GM18499 (cell line): ENCODE data around the gene ADM5.

Experiments
- ATAC-seq: cut with Tn5 transposase; IDR thresholded peaks from one replicate; pipeline ENCODE4 v1.9.1; 2021; ENCODE audit warnings: moderate number of reproducible peaks; ENCODE audit not compliant: insufficient read depth, unreplicated experiment

ADM5 gene

DNA sequence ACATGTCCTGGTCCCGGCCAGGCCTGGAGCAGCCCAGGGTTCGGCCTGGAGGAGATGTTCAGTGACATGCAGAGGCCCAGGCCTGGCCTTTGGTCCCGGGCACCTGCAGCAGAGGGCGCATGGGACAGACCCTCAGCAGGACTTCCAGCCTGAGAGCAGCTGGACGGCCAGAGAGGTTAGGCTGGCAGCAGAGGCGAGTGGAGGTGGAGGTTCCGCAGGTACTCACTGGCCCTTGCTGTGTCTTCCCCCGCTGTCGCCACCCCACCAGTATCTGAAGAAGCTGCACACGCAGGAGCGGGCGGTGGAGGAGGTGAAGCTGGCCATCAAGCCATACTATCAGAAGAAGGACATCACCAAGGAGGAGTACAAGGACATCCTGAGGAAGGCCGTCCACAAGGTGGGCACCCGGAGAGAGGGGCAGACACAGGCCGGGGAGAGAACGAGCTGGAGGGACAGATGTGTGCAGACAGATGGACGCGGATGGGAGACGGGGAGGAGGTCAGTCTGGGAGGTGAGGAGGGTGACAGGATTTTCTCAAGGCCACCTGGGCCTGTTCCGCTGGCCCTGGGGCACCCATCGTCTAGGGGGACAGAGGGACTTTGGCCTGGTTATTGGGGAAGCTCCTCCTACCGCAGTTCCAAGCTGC lies 31.8 kb upstream of the ADM5 start:
- no peak for ATAC-seq

DNA sequence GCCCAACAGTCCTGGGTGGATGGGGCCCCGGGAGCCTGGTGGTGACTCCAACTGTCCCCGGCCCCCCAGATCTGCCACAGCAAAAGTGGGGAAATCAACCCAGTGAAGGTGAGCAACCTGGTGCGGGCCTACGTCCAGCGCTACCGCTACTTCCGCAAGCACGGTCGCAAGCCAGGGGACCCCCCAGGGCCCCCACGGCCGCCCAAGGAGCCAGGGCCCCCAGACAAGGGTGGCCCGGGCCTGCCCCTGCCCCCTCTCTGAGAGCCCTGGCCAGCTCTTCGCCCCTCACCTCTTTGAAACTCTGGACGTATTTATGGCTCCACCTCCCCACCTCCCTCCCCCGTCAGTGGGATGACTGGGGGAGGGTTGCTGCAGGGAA lies 31.3 kb upstream of the ADM5 start:
- ATAC-seq = no peak

GRCh38 chr19:49658566-49659442 lies 30.6 kb upstream of the ADM5 start:
- ATAC-seq = no peak

DNA sequence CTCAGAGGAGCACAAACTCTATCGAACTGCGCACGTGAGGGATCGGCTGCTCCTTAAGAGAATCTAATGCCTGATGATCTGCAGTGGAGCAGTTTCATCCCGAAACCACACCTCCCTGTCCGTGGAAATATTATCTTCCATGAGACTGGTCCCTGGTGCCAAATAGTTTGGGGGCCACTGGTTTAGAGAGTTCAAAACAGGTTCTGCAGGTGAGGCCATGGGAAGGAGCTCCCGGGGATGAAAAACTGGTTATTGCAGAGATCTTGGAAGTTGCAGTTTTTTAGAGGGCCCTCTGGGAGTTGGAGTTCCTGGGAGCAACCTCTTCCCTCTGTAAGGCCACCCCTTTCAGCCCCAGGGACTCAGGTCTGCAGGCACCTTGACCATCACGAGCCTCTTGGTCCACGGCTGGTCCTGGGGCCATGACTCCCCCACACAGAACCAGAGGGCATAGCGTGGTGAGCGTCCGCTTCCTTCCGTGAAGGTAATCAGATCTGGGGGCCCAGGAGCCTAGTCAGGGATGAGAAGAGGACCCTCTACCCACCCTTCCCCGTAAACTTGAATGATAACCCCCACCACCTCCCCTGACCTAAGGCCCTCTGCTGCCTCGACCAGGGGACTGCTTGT lies 28.9 kb upstream of the ADM5 start:
- no peak for ATAC-seq

DNA sequence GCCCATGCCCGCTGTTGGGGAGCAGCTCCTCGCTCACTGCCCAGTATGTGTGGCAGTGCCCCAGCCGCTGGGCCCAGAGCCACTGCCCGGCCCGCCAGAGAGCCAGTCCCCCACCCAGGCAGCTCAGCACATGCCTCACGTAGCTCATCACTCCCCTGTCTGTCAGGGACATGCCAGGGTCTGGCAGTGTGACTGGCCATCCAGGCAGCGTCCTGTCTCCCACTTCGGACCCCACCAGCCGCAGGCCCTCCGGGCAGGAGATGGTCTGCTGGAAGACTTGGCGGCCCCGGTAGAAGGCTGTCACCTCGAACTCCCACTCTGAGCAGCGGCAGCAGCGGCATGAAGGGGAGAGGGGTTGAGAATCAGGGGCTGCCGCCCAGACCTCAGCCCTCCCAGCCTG lies 27.4 kb upstream of the ADM5 start:
- no peak for ATAC-seq

DNA sequence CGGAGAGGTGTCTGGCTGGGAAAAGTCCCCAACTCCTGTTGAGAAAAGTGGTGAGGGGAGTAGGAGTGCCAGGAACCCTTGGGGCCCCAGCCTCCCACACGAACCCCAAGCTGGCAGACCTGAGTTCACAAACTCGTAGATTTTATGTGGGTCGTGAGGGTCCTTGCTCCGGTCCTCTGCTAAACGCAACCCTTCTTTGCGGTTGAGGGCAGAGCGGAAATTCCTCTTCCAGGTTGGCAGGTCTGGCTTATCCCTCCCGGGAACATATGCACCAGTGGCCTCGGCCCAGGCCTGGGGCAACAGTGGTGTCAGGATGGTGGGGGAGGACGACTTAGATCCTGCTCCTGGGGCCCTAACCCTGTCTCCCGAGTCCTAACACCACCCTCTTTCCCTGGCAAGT lies 26.2 kb upstream of the ADM5 start:
- ATAC-seq = no peak

DNA sequence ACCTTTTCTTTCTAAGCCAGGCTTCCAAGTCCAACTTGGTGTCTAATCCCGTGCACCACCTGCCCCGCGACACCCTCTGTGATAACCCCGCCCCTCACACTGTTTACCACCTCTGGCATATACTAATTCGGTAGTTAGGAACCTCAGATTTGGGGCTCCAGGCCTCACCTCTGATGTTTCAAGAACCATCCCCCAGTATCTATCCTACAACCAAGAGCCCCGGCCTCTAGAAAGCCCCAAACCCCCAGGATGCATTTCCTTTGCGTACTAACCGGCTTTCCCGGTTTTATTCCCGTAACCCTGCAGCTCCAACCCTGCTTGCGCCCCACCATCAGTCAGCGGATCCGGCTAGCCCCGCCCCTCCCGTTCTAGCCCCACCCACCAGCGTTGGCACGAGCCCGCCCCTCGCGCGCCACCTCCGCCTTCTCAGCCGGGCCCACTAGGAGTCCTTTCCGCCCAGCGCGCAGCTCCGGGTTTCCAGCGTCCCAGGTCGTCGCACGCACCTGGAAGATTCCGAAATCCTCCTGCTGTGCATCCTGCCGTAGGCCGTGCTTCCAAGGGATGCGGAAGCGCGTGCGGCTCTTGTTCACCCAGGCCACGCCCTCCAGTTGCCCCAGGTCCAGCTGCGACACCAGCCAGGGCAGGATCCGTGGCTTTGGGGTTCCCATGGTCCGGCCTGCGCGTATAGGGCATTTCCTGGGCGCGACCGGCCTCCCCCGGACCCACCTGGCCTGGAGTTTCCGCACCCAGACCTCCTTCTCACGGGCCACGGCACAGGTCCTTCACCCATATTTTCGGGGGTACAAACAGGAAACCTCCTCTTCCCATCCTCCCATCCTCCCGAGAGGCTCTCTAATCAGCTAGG lies 25.0 kb upstream of the ADM5 start:
- no peak for ATAC-seq

DNA sequence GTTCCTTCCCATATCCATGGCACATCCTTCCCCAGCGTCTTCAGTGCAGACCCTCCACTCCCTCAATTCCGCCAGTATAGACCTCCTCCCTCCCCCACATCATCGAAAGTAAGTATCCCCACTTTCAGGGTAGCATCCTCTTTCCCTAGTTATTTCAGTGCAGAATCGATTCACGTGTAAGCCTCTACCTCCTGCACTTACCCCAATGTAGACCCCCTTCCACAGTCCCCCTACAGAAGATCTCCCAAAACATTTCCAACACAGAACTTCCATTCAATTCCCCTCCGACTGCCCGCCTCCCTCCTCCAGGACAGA lies 24.4 kb upstream of the ADM5 start:
- ATAC-seq = no peak

- peak; percentile 76 for ATAC-seq
These were observed 23.9 kb upstream of the ADM5 start, which contains the start of the genes BCL2L12 and IRF3 for GRCh38 chr19:49665351-49666119. Gene BCL2L12 (plus strand): TSS chr19:49665933. CDS start chr19:49666693, 760 bp downstream. Gene IRF3 (minus strand): TSS chr19:49665857. CDS start chr19:49664838, 1,019 bp downstream.

DNA sequence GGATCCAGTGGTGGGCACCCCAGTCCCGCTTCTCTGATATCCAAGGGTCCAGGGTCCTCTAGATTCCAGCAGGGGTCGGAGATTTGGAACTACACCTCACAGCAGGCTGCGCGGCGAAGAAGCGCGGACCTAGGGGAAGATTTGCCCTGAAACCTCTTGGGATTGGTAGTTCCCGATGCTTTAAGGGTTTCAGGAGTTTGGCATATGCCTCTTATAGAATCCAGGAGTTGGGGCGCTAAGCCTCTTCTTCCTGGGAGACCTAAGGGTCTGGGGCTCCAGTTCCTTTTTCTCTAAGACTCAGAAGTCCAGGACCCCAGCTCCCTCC lies 23.3 kb upstream of the ADM5 start:
- no peak for ATAC-seq

DNA sequence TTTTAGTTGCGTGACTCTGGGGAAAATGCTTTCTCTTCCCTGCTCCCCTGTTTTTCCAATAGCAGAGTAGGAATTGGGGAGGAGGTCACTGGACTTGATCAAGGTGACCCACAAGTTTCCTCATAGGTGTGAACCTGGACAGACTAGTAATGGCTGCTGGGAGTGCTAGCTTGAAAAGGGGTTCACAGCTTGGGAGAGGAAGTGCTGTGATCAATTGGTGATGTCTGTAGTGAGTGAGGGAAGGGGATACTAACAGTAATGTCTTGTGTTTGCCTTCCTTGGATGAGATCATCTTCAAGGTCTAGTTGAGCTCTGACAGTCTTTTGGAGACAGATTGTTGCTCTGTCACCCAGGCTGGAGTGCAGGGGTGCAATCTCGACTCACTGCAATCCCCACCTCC lies 21.9 kb upstream of the ADM5 start:
- ATAC-seq = no peak

DNA sequence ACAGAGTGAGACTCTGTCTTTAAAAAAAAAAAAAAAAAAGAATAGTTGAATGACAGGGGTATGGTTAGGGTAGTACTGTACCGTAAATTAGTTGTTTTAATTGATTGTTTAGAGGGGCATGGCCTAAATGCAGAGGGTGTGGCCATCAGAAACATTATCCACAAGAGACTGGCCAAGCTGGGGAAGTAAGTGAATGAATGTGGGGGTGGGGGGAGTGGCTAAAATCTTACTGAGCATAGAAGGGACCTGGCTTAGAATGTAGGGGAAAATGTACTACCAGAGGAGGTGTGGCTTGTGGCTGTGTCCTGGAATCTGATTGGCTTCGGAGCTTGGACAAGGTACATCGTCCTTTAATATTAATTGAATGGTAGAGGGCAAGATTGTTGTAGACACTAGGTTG lies 19.9 kb upstream of the ADM5 start:
- no peak for ATAC-seq

DNA sequence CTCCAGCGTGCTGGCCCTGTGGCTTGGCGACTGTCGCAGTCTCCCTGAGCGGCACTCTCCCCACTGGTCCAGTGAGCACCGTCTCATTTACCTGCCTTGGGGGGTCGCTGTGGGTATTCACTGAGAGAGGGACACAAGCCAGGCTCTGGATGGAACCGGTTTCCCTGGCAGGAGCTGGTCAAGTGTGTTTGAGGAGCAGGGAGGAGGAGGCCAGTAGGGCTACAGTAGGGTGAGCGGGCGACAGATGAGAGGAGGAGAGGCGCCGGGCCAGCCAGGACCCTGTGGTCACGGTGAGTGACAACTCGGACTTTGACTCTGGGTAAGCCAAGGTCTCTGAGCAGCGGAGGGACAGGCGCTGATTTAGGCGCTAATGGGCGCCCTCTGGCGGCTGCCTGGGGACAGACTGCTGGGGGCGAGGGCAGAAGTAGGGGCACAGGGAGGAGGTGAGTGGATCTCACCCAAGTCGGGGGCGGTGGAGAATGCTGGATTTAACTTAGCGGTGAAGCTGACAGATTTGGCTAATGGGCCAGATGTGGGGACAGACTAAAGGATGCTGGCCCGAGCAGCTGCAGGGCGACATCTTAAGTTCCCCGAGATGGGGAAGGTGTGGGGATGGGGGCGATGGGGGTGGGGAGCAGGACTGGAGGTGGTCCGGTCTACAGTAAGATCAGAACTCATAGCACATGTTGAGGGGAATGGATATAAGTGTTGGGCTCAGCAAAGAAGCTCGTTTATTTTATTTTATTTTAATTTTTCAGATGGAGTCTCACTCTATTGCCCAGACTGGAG lies 17.1 kb upstream of the ADM5 start:
- no peak for ATAC-seq

DNA sequence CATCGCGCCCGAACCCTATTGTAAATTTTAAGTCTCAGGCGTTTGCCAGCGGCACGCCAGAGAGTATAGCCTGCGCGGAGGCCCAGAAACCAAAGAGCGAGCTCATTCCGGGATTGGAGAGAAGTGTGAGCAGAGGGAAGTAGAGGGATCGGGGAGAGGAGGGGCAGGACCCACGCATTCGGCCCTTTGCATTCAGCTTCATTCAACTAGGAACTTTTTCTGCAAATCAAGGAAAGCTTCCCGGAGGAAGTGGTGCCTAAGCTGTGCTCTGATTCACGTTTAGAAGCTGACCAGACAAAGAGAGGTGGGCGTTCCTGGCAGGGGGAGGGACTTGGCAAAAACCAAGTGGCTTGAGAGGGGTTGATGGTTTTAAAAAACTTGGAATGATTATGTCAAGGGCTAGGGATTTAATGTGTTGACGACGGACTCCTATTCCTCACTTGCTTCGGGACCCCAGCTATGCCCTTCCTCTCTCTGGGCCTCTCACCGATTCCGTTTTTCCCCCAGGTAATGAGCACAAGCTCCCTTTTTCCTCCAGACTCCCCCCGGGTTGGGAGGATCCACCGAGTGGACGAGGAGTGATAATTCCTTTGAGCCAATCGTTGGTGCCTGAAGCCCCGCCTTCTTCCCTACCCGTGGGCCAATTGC lies 13.1 kb upstream of the ADM5 start:
- ATAC-seq = peak; percentile 10

GRCh38 chr19:49676784-49677230 lies 12.6 kb upstream of the ADM5 start:
- ATAC-seq = peak; percentile 48

DNA sequence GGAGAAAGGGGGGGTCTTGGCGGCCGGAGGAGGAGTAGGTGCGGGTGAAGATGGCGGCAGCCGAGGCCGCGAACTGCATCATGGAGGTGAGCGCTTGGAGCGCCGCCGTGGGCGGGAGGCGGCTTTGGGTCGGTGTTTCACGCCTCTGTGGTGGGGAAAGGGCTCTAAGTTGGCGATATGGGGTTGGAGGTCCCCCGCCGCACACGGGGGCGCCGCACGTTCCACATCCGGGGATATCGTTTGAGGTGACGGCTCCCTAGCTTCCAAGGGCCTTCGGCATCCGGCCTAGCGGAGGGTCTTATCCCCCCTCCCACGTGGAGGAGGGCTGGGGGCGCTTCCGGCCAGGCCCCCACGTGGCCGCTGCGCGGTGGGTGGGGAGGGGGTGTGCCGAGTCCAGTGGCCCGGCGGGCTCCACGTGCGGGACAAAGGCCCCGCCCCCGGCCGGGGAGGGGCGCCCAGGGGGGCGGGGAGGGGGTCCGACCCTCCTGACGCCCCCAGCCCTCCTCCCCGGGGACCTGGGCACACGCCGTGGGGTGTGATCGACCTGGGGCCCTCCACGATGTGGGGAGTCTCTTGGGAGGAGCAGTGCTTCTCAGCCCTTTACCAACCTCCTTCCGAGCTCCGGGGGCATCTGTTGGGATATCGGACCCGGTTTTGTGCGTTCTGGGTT lies 12.0 kb upstream of the ADM5 start, which contains the start of gene PRMT1:
TSS of gene PRMT1 (plus strand) at position 41 of the 670 bp plus-strand sequence. CDS start at position 51, 10 bp downstream.
- ATAC-seq = no peak

DNA sequence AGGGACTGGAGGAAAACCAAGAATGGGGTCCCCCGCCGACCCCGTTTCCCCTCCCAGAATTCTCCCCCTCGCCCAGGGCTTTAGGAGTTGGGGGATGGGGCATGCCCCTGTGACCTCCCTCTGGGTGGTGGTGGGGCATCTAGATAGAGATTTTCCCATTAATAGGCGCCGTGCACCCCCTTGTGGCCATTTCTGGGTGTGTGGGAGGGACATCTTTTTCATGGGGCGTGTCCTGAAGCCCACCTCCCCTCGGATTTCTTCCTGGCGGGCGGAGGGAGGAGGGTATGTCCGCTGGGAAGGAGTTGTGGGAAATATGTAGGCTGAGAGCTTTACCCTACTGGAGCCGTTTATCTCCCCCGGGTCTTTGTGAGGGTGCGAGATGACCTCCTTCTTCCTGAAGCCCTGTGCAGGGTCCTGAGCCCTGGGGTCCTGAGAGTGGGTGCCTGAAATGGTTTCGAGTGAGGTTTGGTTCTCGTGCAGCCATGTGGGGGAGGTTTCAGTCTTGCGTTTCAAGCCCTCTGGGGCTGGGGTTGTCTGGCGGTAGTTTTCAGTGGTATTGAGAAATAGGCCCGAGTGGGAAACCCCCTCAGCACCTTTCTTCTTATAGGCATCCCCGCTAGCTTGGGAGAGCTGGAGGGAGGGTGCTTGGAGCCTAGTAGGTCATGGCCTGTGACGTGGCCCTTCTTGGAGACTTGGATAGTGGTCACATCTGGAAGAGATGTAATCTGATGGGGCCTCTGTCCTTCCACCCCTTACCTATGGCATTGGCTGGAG lies 11.3 kb upstream of the ADM5 start:
- ATAC-seq = no peak
